IPS-NIHi7 (cell line): Measurements from ENCODE around the gene RC3H2.

Source experiments
- DNase-seq: peaks from one replicate; pipeline ENCODE4 v3.0.0; 2012; ENCODE audit warnings: mixed read lengths; ENCODE audit errors: extremely low spot score

RC3H2 gene

GRCh38 chr9:122904823-122905710 is at the start of gene RC3H2:
TSS of gene RC3H2 (minus strand) at chr9:122905359. CDS start at chr9:122897509, 7,850 bp downstream.
- DNase-seq = peak; percentile 94

GRCh38 chr9:122954253-122954691 is 49.1 kb upstream of the RC3H2 start:
- no peak for DNase-seq

GRCh38 chr9:122951056-122951455 is 45.9 kb upstream of the RC3H2 start:
- no peak for DNase-seq

- DNase-seq = no peak
These were observed 45.1 kb upstream of the RC3H2 start for GRCh38 chr9:122950263-122950662.

DNA sequence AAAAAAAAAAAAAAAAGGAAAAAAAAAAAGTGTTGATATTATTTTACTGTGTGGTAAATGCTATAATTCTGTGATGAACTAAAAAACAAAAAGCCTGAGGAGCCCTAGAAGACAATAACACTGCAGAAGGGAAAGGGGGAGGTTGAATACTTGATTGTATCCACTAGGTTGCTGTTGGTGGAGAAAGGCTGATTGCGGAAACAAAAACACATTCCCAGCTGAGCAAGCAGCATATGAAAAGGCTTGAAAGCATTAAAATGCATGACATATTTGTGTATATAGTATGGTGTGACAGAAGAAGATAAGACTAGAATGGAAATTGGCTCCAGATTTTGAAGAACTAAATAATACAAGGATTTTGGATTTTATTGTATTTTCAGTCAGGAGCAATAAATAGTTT is 44.5 kb upstream of the RC3H2 start:
- DNase-seq = no peak

GRCh38 chr9:122948313-122948712 is 43.2 kb upstream of the RC3H2 start:
- no peak for DNase-seq

DNA sequence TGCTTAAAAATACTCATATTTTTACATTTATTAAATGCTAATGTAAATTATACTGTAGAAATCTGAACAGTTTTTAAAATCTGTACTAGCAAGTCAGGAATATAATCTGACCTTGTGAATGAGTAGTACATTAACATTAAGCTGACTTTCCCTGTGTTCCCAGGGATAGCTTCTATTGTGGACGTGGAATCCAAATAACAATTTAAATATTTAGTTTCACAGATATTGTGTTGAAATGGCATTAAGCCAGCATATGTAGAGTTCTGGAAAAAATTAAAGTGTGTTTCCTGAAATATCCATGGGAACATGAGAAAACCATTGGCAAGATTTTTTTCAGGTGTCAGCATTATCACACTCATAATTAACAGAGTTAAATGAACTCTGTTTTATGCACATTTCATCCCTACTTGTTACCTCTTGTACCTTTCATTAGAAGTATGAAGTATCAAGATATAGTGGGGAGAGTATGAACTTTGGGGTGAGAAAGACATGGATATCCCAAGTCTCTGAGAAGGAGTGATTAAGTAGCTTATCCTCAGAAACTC is 41.4 kb upstream of the RC3H2 start:
- no peak for DNase-seq

DNA sequence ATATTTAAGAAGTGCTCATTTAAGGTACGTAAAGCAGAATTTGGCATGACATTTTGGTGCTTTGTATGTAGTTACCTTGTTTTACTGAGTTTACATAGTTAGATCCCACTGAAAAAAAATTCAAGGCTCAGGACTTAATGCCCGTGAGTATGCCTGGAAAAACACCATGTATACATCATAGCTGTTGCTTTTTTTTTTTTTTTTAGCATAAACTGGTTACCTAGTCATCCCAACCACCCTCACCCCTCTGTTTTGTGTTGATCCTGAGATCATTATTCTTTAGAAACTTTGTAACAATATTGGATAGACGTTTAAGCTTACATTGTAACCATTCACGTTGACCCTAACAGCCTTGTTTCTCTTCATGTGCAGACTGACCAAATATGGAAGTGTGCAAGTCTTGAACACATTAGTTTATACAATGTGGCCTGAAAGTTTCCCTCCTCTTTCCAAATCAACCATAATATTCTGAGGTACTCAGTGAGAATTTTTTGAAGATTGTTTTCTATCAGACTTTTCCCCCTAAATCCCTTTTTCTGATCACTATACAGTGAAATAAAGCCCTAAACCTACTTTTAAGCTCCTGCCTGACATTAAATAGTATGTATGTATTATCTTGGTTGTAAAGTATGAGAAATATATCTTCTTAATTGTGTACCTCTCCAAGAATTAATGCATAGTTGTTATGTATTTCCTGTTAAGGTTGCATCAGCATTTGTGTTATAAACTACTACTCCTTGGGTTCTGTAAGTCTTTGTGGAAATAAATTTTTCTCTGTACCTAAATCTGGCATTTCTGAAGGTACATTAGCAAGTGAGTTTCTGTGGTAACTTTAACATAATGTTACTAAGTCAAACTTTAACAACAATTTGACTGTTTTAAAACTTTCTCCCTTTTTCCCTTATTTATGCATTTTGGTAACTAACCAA is 40.1 kb upstream of the RC3H2 start:
- no peak for DNase-seq

DNA sequence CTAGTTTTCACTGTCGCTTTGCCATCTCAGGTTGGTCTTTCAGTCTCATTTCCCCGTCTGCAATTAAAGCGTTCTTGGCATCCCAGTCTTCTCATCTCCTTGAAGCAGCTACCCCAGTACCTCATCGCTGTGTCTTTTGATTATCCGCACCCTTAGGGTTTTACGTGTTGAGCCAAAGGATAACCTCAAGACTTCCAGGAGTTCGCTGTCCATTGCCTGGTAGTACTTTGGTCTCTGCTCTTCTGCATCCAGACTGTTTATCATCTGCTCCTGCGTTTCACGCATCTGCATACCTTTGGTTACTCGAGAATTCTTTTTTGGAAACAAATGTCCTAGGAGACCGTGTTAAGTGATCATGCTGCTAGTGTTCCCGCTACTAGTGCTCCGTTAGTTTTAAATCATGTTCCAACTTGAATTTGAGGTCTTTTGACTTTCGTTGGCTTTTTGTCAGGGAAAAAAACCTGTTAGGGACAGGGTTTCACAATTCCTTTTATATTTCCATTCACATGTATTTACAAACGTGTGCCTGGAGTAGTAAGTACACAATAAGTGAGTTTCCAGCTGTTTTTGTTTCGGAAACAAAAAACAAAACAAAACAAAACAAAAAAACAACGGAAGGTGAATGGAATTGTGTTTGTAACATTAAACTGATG is 36.5 kb upstream of the RC3H2 start:
- peak; percentile 32 for DNase-seq

GRCh38 chr9:122940749-122941581 is 35.8 kb upstream of the RC3H2 start, which contains the start of gene RABGAP1:
TSS of gene RABGAP1 (plus strand) at chr9:122941020. CDS start at chr9:122957060, 16,040 bp downstream.
- peak; percentile 99 for DNase-seq

DNA sequence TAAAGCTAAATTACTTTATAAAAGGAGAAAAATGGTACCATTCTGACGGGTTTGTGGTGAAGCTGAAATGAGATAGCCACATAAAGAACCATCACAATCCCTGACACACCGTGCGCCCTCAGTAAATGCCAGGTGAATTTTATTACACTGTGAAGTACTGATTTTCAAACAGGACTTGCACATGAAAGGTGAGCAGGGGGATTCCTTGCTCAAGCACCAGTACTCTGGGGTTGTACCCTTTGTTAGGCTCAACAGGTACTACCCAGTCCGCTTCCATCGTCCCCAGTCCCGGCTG is 35.2 kb upstream of the RC3H2 start:
- no peak for DNase-seq

DNA sequence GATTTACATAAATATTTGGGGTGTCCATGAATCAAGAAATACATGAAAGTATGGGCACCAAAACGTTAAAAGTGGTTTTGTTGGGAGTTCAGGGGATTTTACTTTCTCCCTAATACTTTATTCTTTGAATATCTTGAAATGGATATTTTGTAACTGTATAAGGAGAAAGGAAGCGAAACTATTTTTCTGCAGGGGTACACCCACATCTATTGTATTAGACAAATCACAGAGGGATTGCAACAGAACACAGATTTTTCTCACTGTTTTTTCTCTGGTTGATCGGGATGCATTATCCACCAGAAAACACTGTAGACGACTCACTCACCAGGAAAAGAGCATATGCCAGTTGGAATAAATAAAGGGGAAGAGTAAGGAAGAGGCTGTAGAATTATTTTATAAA is 34.4 kb upstream of the RC3H2 start:
- no peak for DNase-seq

DNA sequence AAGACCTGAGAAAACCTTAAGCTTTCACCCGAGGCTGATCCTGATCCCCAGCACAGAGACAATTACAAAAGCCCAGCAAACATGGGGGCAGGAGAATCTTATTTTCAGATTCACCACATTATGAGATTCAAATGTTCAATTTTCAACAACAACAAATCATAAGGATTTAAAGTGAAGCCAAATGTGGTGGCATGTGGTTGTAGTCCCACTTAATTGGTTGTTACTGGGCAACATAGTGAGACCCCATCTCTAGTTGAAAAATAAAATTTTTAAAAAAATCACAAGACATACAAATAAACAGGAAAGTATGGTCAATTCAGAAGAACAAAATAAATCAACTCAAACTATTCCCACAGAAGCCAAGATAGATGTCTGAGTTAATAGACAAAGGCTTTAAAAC is 31.7 kb upstream of the RC3H2 start:
- no peak for DNase-seq

- DNase-seq = no peak
These were observed 31.3 kb upstream of the RC3H2 start for GRCh38 chr9:122936464-122936863.

- peak; percentile 98 for DNase-seq
These were observed 26.3 kb upstream of the RC3H2 start, which contains the start of gene ZBTB26 for GRCh38 chr9:122931226-122932121. TSS of gene ZBTB26 (minus strand) at chr9:122931512. CDS start at chr9:122919934, 11,578 bp downstream.

DNA sequence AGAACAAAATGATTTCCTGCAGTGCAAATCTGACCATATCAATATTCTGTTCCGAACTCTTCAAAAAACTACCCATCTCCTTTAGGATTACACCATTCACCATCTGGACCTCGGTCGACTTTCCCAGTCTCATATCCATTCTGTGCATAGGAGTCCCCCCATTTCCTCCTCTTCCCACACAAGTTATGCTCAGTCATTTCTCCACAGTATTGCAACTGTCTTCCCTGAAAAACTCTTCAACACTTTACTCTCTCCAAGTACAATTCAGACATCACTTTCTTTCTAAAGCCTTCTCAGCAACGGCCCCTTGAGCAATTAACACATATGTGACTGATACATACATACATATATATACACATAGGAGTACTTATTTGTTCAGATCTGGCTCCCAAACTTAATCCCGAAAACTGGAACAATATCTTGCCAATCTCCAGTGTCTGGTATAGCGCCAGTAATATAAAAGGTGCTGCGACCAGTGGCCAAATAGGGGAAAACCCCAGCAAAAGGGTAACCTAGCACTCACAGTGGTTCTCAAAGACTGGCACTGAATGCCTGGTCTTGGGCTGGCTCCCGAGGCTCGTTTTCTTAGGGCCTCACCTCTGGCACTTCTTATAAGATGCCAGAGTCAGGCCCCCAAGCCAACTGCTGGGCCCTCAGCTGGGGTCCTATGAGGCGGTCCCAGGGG is 25.5 kb upstream of the RC3H2 start:
- no peak for DNase-seq

GRCh38 chr9:122929796-122930354 is 24.7 kb upstream of the RC3H2 start:
- no peak for DNase-seq

DNA sequence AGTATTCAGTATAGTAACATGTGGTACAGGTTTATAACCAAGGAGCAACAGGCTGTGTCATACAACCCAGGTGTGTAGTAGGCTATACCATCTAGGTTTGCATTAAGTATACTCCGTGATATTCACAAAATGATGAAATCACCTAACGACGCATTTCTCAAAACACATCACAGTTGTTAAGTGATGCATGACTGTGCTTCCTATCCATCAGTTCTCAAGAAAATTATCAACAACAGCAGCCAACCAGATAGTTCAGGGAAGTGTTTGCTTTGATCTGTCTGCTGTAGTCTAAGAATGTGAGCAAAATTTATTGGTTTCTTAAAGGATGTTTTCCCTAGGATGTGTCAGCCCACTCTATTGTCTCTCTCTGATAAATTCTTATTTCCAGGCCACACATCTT is 18.8 kb upstream of the RC3H2 start:
- DNase-seq = no peak

- DNase-seq = no peak
These were observed 17.6 kb upstream of the RC3H2 start for GRCh38 chr9:122922713-122923112.
